Measurements from ENCODE around the gene KCTD5.

Gene KCTD5

DNA sequence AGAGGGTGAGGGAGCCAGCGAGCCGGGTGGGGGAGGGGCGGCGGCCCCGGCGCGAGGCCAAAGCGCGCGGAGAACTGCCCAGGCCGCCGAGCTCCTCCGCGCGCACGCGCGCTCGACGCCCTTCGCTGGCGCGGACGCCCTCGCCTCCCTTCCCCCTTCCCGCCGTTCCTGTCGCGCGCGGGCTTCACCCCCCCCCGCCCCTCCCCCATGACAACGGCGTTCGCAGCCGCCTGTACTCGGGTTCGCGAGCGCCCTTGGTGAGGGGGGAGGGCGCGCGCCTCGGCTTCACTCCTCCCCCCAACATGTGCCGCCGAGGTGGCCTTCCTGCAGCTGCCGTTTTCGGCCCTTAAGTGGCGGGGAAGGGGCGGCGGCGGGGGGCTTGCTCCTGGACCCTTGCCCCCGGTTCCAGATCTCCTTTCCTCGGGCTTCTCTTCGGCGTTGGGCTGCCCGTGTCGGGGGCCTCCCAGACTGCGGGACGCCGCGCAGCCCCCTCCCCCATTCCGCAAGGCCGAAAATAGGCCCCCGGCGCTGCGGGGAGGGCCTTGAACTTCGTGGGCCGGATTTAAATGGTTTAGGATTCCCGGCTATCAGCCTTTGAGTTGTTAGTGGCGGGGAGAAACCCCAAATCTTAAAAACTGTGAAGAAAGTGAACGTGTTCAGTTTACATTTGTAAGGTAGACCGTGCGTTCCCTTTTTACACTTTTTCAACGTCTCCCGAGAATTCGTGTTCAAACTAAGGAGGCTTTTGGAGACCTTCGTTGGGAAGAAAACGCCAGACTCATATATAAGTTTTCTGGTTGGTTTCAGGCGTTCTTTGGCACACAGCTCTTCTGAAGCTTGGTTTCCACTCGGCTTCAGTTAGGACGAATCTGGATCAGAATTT lies 70.8 kb downstream of the KCTD5 start:
- DNase-seq, result peak; percentile 78

DNA sequence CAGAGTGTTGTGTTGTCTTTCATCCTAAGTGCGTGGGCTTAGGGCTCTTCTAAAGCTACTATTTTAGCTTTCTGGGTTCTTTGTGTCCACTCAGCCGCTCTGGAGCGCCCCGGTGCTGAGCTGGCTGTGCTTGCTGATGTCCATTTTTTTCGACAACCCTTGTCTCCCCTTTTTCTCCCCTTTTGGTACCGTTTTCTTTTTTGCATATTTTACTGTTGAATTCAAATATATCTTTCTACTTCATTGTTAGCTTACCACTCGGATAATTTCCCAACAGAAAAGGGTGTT lies 71.4 kb downstream of the KCTD5 start:
- peak; percentile 24 for DNase-seq

- no peak for DNase-seq
These were observed 72.8 kb downstream of the KCTD5 start for GRCh38 chr16:2755158-2755557.

GRCh38 chr16:2756288-2757015 lies 74.1 kb downstream of the KCTD5 start:
- no peak for DNase-seq

- DNase-seq, result no peak
These were observed 75.0 kb downstream of the KCTD5 start for GRCh38 chr16:2757344-2757743.

All from inflammatory macrophage treated with lipopolysaccharide for 4 hours (primary cell).